H1 (cell line): Measurements from ENCODE around the gene MOGAT3. TPM values are rescaled to one million over a fixed set of nuclear protein-coding genes. Genes with fewer than 3 reads are reported as not detected.

ENCODE experiments used
- ATF3 ChIP-seq: IDR thresholded peaks from 2 replicates; pipeline ENCODE4 v1.6.1; 2011; ENCODE audit warnings: low read depth, mild to moderate bottlenecking, low read length; ENCODE audit not compliant: insufficient read depth
- CREB1 ChIP-seq: IDR thresholded peaks from 2 replicates; pipeline ENCODE4 v1.6.1; 2012; ENCODE audit warnings: inconsistent platforms
- MAX ChIP-seq: IDR thresholded peaks from 2 replicates; pipeline ENCODE4 v1.6.1; 2012; ENCODE audit warnings: inconsistent platforms
- POLR2AphosphoS5 ChIP-seq: IDR thresholded peaks from 2 replicates; pipeline ENCODE4 v1.6.1; 2011; ENCODE audit warnings: low read depth, low read length
- SAP30 ChIP-seq: fragments of 300-600 bp; sonication (generic); IDR thresholded peaks from 2 replicates; pipeline ENCODE4 v1.7.1; 2012; ENCODE audit warnings: low read length, moderate library complexity, mild to moderate bottlenecking, inconsistent platforms; ENCODE audit not compliant: insufficient read depth, insufficient replicate concordance
- ZNF274 ChIP-seq: IDR thresholded peaks from 2 replicates; pipeline ENCODE4 v1.7.0; 2012; ENCODE audit warnings: low read length, borderline replicate concordance; ENCODE audit errors: extremely low read depth
- polyA plus RNA-seq, 7 experiments: library from polyadenylated mRNA; depleted of rRNA in 3 of 7; stranded (reverse) in 5 of 7; unstranded in 2 of 7; fragments of >200 nt in 5 of 7; fragments of 200-250 nt in 2 of 7; gene quantifications; 1 replicate in 5 of 7; 2 replicates in 1 of 7; 4 replicates in 1 of 7; pipeline versions ENCODE4 v1.2.1 to v1.2.3, GENCODE V29; 2011 to 2013; ENCODE audit warnings: missing spikeins in 2 of 7, mixed read lengths in 2 of 7
- total RNA-seq: library from RNA; stranded (reverse); fragmentation: NEBNext Ultra II Directional; extraction: Animal tissue kit (Norgen Biotek cat#: 25700); gene quantifications from 2 replicates; pipeline ENCODE4 v1.2.1, GENCODE V29; 2021

MOGAT3 gene
- total and polyA plus RNA-seq, 2 of the 8 experiments (the other 6 are each of a cell fraction or from before 2014, with no cell fraction given): 0.21 to 0.82 TPM

- TF ChIP-seq SAP30 (no peak), ATF3 (no peak), POLR2AphosphoS5 (no peak), MAX (no peak), ZNF274 (no peak), CREB1 (no peak)
- TF ChIP-seq, all 59 proteins: peak for 0
These were observed 30.8 kb upstream of the MOGAT3 start (continued) for GRCh38 chr7:101231644-101232043.
